NCI-H146 treated with DMSO at 0.1 percent for 48 hours (cell line): ENCODE measurements around the gene SCAPER.

Experiments used
- DNase-seq: peaks from one replicate; lab custom pipeline; 2025; ENCODE audit not compliant: unreplicated experiment; lab: John Stamatoyannopoulos, UW

Gene SCAPER

DNA sequence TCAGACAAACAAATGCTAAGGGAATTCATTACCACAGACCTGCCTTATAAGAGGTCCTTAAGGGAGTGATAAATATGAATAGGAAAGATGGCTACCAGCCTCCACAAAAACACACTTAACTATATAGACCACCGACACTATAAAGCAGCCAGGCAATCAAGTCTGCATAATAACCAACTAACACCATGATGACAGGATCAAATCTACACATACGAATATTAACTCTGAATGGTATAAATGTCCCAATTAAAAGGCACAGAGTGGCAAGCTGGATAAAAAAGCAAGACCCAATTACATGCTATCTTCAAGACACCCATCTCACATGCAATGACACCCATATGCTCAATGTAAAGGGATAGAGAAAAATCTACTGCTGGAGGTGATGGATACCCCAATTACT lies 221.1 kb downstream of the SCAPER start:
- no peak for DNase-seq

DNA sequence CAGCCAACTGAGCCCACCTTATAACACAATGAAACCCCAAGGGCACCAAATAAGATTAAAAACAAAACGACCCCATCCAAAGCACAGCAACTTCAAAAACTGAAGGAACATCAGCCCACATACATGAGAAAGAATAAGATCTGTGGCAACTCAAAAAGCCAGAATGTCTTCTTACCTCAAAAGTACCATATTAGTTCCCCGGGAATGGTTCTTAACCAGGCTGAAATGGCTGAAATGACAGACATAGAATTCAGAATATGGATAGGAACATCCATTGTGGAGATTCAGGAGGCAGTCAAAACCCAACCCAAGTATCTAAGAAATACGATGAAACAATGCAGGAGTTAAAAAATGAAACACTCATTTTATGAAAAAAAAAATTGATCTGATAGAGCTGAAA lies 222.3 kb downstream of the SCAPER start:
- DNase-seq: no peak

DNA sequence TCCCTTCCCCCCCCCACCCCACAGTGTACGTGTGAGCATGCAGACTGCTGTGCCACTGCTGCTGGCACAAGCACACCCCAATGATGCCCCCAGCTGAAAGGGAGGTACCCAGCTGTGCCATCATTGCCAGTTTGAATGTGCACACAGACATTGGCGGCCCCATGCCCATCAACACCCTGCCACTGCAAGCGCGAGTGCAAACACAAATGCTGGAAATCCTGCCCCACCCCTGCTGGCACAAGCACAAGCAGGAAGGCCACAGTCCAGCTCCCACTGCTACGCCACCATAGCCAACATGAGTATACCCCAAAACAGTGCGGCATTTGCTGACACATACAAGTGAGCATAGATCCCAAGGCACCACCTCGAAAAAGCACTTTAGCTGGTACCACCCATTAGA lies 222.9 kb downstream of the SCAPER start:
- DNase-seq: no peak

DNA sequence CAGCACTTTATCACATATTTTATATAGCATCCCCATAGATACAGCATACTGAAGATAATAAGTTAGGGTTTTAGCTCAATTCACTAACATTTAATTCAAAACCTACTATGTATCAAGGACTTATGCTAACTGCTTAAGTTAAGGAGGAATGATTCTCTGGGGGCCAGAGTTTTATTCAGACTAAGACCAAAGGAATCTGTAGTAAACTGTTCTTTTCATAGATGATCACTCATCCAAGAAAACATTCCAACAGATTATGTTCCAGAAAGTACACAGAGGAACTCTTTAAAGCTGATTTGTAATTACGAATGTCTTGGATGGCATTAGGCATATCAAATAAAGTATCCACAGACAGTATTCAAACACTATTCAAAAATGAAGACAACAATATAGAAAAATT lies 226.4 kb downstream of the SCAPER start:
- DNase-seq: no peak

GRCh38 chr15:76674883-76675282 lies 230.3 kb downstream of the SCAPER start:
- DNase-seq: no peak

- no peak for DNase-seq
These were observed 235.5 kb downstream of the SCAPER start for GRCh38 chr15:76669521-76670207.

DNA sequence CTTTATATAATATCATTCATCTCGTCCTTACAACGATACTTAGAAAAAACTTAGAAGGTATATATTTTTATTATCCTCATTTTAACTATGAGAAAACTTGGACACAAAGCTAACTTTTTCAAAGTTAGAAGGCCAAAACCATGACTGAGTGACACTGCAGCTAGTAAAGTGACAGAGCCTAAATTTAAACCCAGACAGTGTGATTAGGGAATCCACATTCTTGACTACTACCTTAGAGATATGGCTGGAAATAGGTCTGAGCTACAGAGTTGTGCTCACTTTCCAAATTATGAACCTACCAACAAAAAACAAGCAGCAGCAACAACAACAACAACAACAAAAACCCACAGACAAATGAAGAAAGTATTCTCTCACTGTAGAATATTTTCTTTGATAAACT lies 236.2 kb downstream of the SCAPER start:
- no peak for DNase-seq

DNA sequence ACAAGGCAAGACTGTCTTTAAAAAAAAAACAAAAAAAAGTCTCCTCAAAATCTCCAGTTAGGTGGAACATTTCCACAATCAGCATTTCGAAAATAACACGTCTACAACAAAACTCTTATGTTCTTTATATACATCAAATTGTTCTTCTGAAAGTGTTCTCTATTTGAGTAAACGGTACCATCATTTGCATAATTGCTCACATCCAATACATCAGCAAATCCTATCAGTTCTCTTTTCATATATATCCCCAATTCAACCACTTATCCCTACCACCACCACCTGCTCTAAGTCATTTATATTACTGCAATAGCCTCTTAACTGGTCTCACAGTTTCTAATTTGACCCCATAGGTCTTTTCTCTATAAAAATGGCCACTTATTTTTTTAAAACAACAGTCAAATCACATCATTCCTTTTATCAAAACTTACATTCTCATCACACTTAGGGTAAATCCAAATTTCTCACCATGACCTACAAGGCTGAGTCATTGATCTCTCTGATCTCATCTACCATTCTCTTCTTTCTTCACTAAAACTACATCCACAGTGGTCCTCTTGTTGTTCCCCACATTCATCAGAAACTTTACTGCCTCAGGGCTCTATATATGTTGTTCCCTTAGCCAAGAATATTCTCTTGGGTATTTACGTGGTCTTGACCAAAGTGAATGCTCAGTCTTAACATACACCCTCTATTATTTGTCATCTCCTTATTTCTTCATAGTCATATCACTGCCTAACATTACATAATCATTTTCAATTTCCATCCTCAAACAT lies 237.0 kb downstream of the SCAPER start:
- DNase-seq: no peak

DNA sequence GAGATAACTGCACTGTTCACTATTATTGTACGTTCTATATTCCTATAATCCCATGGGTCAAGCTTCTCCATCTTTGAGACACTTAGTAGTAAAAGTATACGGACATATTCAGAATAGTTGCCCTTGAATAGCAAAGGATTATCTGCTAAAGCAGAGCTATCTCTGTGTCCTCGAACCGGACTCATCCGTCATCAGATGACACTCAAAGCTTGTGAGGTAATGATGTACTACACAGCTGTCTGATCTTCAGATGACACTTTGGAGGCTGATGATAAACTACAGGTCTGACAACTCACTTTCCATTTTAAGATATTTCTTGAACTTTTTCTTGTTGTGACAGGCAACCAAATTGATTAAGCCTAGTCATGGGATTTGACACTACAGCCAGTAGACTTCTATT lies 240.2 kb downstream of the SCAPER start:
- no peak for DNase-seq

GRCh38 chr15:76664411-76664810 lies 240.7 kb downstream of the SCAPER start:
- no peak for DNase-seq

DNA sequence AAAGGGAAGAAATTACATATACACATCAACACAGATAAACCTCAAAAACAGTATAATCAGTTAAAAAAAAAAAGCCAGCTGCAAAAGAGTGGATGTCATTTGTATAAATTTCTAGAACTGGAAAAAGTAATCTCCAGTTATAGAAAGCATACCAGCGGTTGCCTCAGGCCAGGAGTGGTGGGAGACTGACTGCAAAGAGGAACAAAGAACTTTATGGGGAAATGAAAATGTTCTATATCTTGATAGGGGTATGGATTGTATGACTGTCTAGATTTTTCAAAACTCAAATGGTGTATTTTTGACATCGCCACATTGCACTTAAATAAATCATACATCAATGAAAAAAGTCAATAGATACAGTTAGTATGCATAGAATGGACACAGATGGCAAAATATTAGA lies 241.6 kb downstream of the SCAPER start:
- DNase-seq: no peak

- DNase-seq: no peak
These were observed 256.3 kb downstream of the SCAPER start for GRCh38 chr15:76648732-76649444.

DNA sequence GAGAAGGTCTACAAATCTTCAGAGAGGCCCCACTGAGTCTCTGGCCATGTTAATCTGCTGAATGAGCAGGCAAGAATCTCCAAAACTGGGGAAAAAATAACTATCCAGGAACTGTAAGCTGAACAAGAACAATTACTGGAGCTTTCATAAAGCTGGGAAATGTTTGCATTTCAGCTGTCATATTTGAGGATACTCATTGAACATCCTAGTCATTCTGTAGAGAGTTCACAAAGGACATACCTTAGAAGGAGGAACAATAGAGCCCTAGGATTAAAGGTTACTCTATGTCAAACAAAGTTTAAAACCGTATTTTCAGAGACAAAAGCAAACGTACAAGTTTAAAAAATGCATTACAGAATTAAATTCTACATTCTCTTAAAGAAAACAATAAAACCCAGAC lies 257.5 kb downstream of the SCAPER start:
- no peak for DNase-seq

GRCh38 chr15:76644646-76645045 lies 260.5 kb downstream of the SCAPER start:
- no peak for DNase-seq

DNA sequence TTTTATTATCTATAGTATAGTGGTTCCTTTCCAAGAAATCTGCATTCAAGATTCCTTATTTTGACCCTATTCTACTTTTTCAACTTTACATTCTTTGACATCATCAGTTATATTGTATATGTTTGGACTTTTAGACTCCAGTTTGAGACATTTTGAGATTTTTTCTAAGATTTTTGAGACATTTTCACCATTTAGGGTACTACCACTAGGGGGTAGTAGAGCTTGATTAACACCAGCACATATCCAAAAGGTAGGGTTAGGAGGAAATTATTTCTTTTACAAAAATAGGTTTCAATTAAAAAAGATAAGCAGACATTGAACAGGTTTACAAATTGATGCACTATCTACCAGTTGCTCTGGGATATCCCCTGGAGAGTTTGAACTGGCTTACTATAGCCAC lies 262.5 kb downstream of the SCAPER start:
- no peak for DNase-seq

DNA sequence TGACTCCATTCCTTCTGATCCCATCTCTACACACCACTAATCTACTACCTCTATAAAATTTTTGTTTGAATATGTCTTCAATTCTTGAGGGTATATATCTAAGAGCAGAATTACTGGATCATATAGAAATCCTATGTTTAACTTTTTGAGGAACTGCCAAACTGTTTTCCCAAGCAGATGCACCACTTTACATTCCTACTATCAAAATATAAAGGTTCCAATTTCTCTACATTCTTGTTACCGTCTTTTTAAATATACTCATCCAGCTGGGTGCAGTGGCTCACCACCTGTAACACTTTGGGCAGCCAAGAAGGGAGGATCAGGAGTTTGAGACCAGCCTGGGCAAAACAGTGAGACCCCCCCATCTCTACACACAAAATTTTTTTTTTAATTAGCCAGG lies 268.0 kb downstream of the SCAPER start:
- DNase-seq: no peak

- DNase-seq: no peak
These were observed 269.1 kb downstream of the SCAPER start for GRCh38 chr15:76636059-76636458.

DNA sequence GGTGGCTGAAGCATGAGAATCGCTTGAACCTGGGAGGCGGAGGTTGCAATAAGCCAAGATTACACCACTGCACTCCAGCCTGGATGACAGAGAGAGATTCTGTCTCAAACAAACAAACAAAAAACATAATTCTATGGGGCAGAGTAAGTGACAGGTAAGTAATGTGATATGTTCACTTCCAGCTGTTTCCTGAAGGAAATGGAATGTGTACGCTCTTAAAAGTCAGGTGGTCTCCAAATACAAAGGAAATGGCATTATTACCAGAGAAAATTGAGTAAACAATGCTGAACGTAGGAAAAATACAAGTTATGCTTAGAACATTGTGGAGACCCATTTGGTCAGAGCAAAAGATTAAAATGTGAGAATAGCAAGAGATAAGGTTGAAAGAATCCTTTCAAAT lies 278.5 kb downstream of the SCAPER start:
- DNase-seq: no peak

DNA sequence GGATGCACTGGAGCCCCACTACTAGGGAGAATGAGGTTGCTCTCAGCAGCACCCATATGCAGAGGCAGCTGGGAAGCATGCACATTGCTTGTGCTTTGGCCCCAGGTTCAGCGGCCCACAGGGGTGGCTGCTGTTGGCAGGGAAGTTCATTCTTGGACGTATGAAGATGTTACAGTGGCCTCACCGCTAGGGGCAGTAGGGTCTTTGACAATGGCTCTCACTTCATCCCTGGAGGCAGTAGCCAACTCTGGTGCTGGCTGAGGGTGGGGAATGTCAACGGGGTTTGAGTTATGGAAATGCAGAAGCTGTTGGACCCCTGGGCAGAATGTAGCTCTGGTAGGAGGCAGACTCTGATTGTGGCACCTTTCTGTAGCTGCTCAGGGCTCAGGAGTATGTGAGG lies 279.9 kb downstream of the SCAPER start:
- DNase-seq: no peak

GRCh38 chr15:76614725-76615124 lies 290.4 kb downstream of the SCAPER start:
- no peak for DNase-seq

- DNase-seq: no peak
These were observed 316.1 kb downstream of the SCAPER start for GRCh38 chr15:76588811-76589747.
